SK-N-SH (cell line): ENCODE data around the gene MAP3K4.

Experiments
- CTCF ChIP-seq: fragments of 200-600 bp; sonication (generic); IDR thresholded peaks from 2 replicates; pipeline ENCODE4 v1.6.1; 2017; ENCODE audit warnings: antibody characterized with exemption, mild to moderate bottlenecking, moderate library complexity
- EP300 ChIP-seq, 2 experiments: IDR thresholded peaks; 2 replicates each; pipeline versions ENCODE4 v1.4.0 to v1.6.1; 2012; ENCODE audit warnings: borderline replicate concordance in 1 of 2, low read depth in 1 of 2, low read length in 1 of 2
- GATA2 ChIP-seq: sonication (generic); formaldehyde crosslinking; IDR thresholded peaks from 2 replicates; pipeline ENCODE4 v1.5.0; 2020; ENCODE audit warnings: mild to moderate bottlenecking, missing genetic modification reagents
- MEF2A ChIP-seq: IDR thresholded peaks from 2 replicates; pipeline ENCODE4 v1.4.0; 2012; ENCODE audit warnings: low read depth, borderline replicate concordance
- REST ChIP-seq: IDR thresholded peaks from 2 replicates; pipeline ENCODE4 v1.6.1; 2012; ENCODE audit warnings: mild to moderate bottlenecking, low read depth, low read length, moderate library complexity
- USF2 ChIP-seq: fragments of 150-350 bp; IDR thresholded peaks from 2 replicates; pipeline ENCODE4 v1.6.1; 2017; ENCODE audit warnings: antibody characterized with exemption, low read length, low read depth, borderline replicate concordance
- ZBTB33 ChIP-seq: IDR thresholded peaks from 2 replicates; pipeline ENCODE4 v1.4.0; 2012; ENCODE audit warnings: low read depth, borderline replicate concordance

- TF ChIP-seq ZBTB33, result no peak
- no peak for TF ChIP-seq CTCF
- TF ChIP-seq MEF2A, result no peak
- TF ChIP-seq REST, result no peak
- no peak for TF ChIP-seq GATA2 (CRISPR knock-in tag)
- TF ChIP-seq USF2, result no peak
- TF ChIP-seq EP300 (IDR thresholded peaks at IDR 0.05; ENCODE audit: borderline replicate concordance in 1 of 2, low read depth in 1 of 2, low read length in 1 of 2), result no peak
Measured at GRCh38 chr6:161001421-161001820, 9.9 kb downstream of the MAP3K4 start.
